OCI-LY7 (cell line): ENCODE results near the gene TIFAB. TPM values are rescaled to one million over a fixed set of nuclear protein-coding genes. Genes with fewer than 3 reads are reported as not detected.

Experiments
- BruUV-seq: library from RNA; stranded (reverse); fragments of 400-500 nt; replicated peaks from 2 replicates; lab custom pipeline; 2021; lab: Mats Ljungman, UMichigan
- CTCF ChIA-PET: fragments of 300-600 bp; sonication (Branson Sonifier 250); formaldehyde crosslinking; loops from one replicate; lab custom pipeline; 2022; ENCODE audit warnings: antibody characterized with exemption; ENCODE audit not compliant: unreplicated experiment; lab: Charles Lee
- POLR2A ChIA-PET: fragments of 300-600 bp; sonication (Branson Sonifier 250); formaldehyde crosslinking; loops from one replicate; lab custom pipeline; 2022; ENCODE audit warnings: antibody characterized with exemption; lab: Charles Lee
- DNase-seq: peaks from one replicate; pipeline ENCODE4 v3.0.0-alpha.2; 2015; ENCODE audit warnings: low spot score
- H2AFZ ChIP-seq: fragments of 200-600 bp; sonication (generic), shearing (Covaris generic); 2 replicates; pipeline ENCODE4 v1.6.1; 2014; ENCODE audit warnings: mild to moderate bottlenecking, antibody characterized with exemption, low read length, moderate library complexity
- H3K27ac ChIP-seq: fragments of 200-600 bp; sonication (generic); 2 replicates; pipeline ENCODE4 v1.5.1; 2014; ENCODE audit warnings: mixed run types, low read depth, mild to moderate bottlenecking, moderate library complexity, low read length, inconsistent platforms; ENCODE audit not compliant: poor library complexity, severe bottlenecking
- H3K36me3 ChIP-seq: fragments of 200-600 bp; sonication (generic); 2 replicates; pipeline ENCODE4 v1.6.1; 2014; ENCODE audit warnings: mild to moderate bottlenecking, antibody characterized with exemption, low read length, moderate library complexity, mixed read lengths; ENCODE audit not compliant: insufficient read depth
- H3K4me1 ChIP-seq: fragments of 200-600 bp; sonication (generic); 2 replicates; pipeline ENCODE4 v1.5.1; 2014; ENCODE audit warnings: mild to moderate bottlenecking, low read length; ENCODE audit not compliant: insufficient read depth, poor library complexity, severe bottlenecking
- H3K4me2 ChIP-seq: fragments of 200-600 bp; sonication (generic); 2 replicates; pipeline ENCODE4 v1.6.1; 2014; ENCODE audit warnings: mild to moderate bottlenecking, low read length
- H3K4me3 ChIP-seq: fragments of 200-600 bp; sonication (generic); 2 replicates; pipeline ENCODE4 v1.5.1; 2014; ENCODE audit warnings: mild to moderate bottlenecking, low read depth, low read length; ENCODE audit not compliant: poor library complexity, severe bottlenecking
- H3K79me2 ChIP-seq: fragments of 200-600 bp; sonication (generic); 2 replicates; pipeline ENCODE4 v1.6.1; 2016; ENCODE audit warnings: low read depth, mild to moderate bottlenecking, low read length, moderate library complexity, mixed read lengths; ENCODE audit not compliant: insufficient read depth
- H3K9me2 ChIP-seq: fragments of 200-600 bp; sonication (generic); 2 replicates; pipeline ENCODE4 v1.6.1; 2016; ENCODE audit warnings: mild to moderate bottlenecking, low read length, mixed read lengths; ENCODE audit not compliant: insufficient read depth
- H3K9me3 ChIP-seq: fragments of 200-600 bp; sonication (generic); 2 replicates; pipeline ENCODE4 v1.6.1; 2014; ENCODE audit warnings: mild to moderate bottlenecking, mixed run types, low read length, mixed read lengths
- H4K20me1 ChIP-seq: fragments of 200-600 bp; sonication (generic); 2 replicates; pipeline ENCODE4 v1.6.1; 2014; ENCODE audit warnings: mild to moderate bottlenecking, antibody characterized with exemption, low read length, moderate library complexity, mixed read lengths; ENCODE audit not compliant: insufficient read depth
- EZH2phosphoT487 ChIP-seq: fragments of 200-600 bp; sonication (generic); IDR thresholded peaks from 2 replicates; pipeline ENCODE4 v1.6.1; 2018; ENCODE audit warnings: low read depth, borderline replicate concordance, mild to moderate bottlenecking, mixed run types, antibody characterized with exemption, low read length, moderate library complexity, mixed read lengths
- intact Hi-C: fragments of 100-400 bp; cut with micrococcal nuclease; formaldehyde crosslinking; loops from one replicate; pipeline ENCODE4 v1.10.0; 2022; ENCODE audit not compliant: unreplicated experiment
- total RNA-seq, 2 experiments: library from RNA; depleted of rRNA in 1 of 2; stranded (reverse); fragments of >200 nt in 1 of 2; shearing (Covaris generic) in 1 of 2; gene quantifications; 2 replicates each; pipeline ENCODE4 v1.2.3, GENCODE V29; 2014 to 2022
- TF ChIP-seq, protein P1 (sequence below): fragments of 200-600 bp; sonication (generic); conservative IDR thresholded peaks from 2 replicates; pipeline ENCODE4 v1.5.1; 2014; ENCODE audit warnings: mild to moderate bottlenecking, antibody characterized with exemption, low read length, moderate library complexity, mixed read lengths

Gene TIFAB
- total RNA-seq, 2 experiments from 2014 or later = not detected

DNA sequence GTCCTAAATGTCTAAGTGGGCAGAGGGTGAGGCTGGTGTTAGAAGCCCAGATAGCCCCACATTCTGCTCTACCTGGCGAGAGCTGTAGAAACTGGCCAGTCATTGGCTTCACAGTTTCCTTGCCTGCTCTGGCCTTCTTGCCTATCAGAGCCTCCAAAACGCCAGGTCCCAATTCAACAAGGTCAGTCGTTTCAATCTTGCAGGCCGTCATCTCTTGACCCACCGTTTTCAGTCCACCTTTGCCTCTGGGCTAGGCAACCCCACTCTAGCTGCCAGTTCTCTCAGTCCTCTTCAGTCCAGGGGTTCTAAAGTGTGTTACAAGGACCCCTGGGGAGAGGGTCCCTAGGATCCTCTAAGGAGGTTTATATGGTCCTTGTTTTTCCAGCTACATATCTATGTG, 20.0 kb upstream of the TIFAB start:
- DNase-seq = no peak
- POLR2A ChIA-PET = no interaction called here
- BruUV-seq = no TSS peak
- Histone ChIP-seq H3K4me2 (no peak overlapping the region), H3K4me1 (no peaks in the 10 kb centered on the region), H3K9me3 (no peaks in the 10 kb centered on the region), H3K27ac (no peak overlapping the region), H3K36me3 (no peaks in the 10 kb centered on the region), H2AFZ (no peak overlapping the region), H4K20me1 (no peaks in the 10 kb centered on the region), H3K79me2 (no peaks in the 10 kb centered on the region), H3K9me2 (no peaks in the 10 kb centered on the region), H3K4me3 (no peak overlapping the region)
- CTCF ChIA-PET = no interaction called here
- TF ChIP-seq EZH2phosphoT487 = no peak
- TF ChIP-seq, protein P1, sequence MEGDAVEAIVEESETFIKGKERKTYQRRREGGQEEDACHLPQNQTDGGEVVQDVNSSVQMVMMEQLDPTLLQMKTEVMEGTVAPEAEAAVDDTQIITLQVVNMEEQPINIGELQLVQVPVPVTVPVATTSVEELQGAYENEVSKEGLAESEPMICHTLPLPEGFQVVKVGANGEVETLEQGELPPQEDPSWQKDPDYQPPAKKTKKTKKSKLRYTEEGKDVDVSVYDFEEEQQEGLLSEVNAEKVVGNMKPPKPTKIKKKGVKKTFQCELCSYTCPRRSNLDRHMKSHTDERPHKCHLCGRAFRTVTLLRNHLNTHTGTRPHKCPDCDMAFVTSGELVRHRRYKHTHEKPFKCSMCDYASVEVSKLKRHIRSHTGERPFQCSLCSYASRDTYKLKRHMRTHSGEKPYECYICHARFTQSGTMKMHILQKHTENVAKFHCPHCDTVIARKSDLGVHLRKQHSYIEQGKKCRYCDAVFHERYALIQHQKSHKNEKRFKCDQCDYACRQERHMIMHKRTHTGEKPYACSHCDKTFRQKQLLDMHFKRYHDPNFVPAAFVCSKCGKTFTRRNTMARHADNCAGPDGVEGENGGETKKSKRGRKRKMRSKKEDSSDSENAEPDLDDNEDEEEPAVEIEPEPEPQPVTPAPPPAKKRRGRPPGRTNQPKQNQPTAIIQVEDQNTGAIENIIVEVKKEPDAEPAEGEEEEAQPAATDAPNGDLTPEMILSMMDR = no peak
- intact Hi-C loops = no loop called here

DNA sequence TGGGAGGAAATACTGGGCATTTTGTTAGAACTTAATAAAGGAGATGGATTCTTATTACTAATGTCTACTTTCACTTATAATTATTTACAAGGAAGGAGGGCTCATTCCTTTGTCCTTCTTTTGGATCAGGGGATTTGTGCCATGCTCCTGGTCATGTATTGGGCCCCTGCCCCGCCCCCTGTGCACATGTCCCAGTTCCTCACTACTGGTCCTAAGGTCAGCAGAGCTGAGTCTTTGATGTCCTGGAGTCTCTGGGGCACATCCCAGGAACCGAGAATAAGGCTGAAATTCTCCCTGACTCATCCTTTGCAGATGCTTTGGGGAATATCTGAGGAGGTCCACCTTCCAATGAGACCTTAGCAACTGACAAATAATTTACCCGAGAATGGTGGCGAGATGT, 19.6 kb upstream of the TIFAB start:
- no TSS peak for BruUV-seq
- no peak for DNase-seq
- ChIA-PET POLR2A (no interaction called here), CTCF (no interaction called here)
- intact Hi-C loops = no loop called here
- Histone ChIP-seq H4K20me1 (no peaks in the 10 kb centered on the region), H3K27ac (no peak overlapping the region), H3K4me2 (no peak overlapping the region), H3K79me2 (no peaks in the 10 kb centered on the region), H3K9me3 (no peaks in the 10 kb centered on the region), H2AFZ (no peak overlapping the region), H3K4me3 (no peak overlapping the region), H3K36me3 (no peaks in the 10 kb centered on the region), H3K9me2 (no peaks in the 10 kb centered on the region), H3K4me1 (no peaks in the 10 kb centered on the region)
- TF ChIP-seq, protein P1 = no peak
- no peak for TF ChIP-seq EZH2phosphoT487

DNA sequence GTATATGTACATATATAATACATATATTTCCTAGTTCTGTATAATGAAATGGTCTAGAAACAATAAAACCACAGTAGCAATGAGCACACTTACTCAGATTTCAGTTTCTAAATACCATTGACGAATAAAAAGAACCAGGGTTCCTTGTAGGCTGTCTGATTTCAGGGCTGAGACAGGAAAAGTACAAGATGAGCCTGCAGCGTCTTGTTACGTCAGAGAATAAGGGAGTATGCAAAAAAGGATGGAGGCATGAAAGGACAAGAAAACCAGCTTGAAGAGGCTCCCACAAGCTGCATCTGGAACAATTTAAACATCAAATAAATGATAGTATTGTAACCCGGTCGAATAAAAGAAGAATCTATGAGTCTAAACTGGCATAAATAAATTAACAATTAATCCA, 17.8 kb upstream of the TIFAB start:
- H3K4me1 ChIP-seq = no peaks in the 10 kb centered on the region
- no peaks in the 10 kb centered on the region for H3K36me3 ChIP-seq
- no TSS peak for BruUV-seq
- H4K20me1 ChIP-seq = no peaks in the 10 kb centered on the region
- H3K79me2 ChIP-seq = no peaks in the 10 kb centered on the region
- ChIA-PET CTCF (no interaction called here), POLR2A (no interaction called here)
- no peak for DNase-seq
- no peak overlapping the region for H2AFZ ChIP-seq
- H3K4me2 ChIP-seq = no peak overlapping the region
- no peak overlapping the region for H3K27ac ChIP-seq
- no peaks in the 10 kb centered on the region for H3K9me2 ChIP-seq
- TF ChIP-seq EZH2phosphoT487 = no peak
- TF ChIP-seq, protein P1 = no peak
- intact Hi-C loops = loop anchor here (10.0 kb wide), 1 partner anchor 365 kb away; the partner anchor contains the start of gene SLC25A48
- H3K4me3 ChIP-seq = no peak overlapping the region
- H3K9me3 ChIP-seq = no peaks in the 10 kb centered on the region
